ENCODE results near the gene CEP295NL. TPM values are rescaled to one million over a fixed set of nuclear protein-coding genes. Genes with fewer than 3 reads are reported as not detected.

Gene CEP295NL
- total RNA-seq, 6 experiments from 2014 or later: 0.85 to 2.7 (median 1.6) TPM

- Mint-ChIP-seq H3K27me3 (ENCODE audit: insufficient read depth) (peaks cover 10% of the 10 kb centered on the region), H3K36me3 (ENCODE audit: low read depth) (peaks cover 31% of the 10 kb centered on the region), H3K9me3 (no peaks in the 10 kb centered on the region), H3K4me3 (no peak overlapping the region), H3K27ac (no peak overlapping the region; the same call in 1 of the 2 replicates), H3K4me1 (ENCODE audit: low read depth) (peaks cover 45% of the 10 kb centered on the region)
- TF ChIP-seq, protein P1, sequence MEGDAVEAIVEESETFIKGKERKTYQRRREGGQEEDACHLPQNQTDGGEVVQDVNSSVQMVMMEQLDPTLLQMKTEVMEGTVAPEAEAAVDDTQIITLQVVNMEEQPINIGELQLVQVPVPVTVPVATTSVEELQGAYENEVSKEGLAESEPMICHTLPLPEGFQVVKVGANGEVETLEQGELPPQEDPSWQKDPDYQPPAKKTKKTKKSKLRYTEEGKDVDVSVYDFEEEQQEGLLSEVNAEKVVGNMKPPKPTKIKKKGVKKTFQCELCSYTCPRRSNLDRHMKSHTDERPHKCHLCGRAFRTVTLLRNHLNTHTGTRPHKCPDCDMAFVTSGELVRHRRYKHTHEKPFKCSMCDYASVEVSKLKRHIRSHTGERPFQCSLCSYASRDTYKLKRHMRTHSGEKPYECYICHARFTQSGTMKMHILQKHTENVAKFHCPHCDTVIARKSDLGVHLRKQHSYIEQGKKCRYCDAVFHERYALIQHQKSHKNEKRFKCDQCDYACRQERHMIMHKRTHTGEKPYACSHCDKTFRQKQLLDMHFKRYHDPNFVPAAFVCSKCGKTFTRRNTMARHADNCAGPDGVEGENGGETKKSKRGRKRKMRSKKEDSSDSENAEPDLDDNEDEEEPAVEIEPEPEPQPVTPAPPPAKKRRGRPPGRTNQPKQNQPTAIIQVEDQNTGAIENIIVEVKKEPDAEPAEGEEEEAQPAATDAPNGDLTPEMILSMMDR (IDR thresholded peaks at IDR 0.05): no peak
- no peak for DNase-seq
These were observed 13.5 kb downstream of the CEP295NL start for GRCh38 chr17:78889531-78889930.

DNA sequence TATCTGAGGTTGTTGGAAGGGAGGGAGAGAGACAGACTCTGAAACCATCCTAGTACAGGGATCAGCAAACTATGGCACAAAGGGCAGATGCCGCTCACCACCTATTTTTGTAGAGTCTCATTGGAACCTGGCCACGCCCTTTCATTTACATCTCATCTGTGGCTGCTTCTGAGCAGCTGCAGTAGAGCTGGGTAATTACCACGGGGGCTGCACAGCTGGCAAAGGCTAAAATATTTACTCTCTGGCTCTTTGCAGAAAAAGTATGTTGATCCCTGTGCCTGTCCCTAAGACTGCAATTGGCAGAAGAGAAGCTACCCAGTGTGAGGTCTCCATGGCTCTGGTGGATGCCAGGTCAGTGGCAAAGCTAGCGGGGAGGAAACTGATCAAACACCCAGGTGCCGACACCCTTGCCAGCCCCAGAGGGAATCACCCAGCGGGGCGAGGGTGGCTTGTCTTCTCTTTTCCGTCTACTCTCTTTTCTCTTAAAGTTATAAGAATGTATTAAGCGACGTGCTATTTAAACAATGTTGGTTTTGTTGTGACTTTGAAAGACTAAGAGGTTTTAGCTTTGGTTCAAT, 14.0 kb downstream of the CEP295NL start:
- no peak overlapping the region; the same call in 1 of the 2 replicates for H3K27ac Mint-ChIP-seq
- no peak for DNase-seq
- H3K27me3 Mint-ChIP-seq (ENCODE audit: insufficient read depth): peaks cover 12% of the 10 kb centered on the region
- H3K36me3 Mint-ChIP-seq (ENCODE audit: low read depth): peaks cover 31% of the 10 kb centered on the region
- peaks cover 50% of the 10 kb centered on the region for H3K4me1 Mint-ChIP-seq (ENCODE audit: low read depth)
- TF ChIP-seq, protein P1 (IDR thresholded peaks at IDR 0.05): no peak
- H3K4me3 Mint-ChIP-seq: no peak overlapping the region
- H3K9me3 Mint-ChIP-seq: no peaks in the 10 kb centered on the region

DNA sequence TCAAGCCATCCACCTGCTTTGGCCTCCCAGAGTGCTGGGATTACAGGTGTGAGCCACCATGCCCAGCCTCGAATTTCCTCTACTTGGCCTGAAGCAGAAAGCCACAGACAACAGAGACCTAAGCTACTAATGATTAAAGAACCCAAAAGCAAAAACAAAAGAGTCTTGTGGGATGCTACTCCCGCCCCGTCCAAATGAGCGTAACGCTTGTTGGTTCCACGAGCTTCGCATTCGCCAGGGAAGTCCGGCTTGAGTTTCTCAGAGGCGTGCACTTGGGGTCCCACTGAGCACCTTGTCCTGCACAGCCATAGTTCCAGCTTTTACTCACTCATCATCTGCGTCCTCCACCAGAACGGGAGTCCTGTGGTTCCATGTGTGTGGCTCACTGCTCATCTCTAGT, 16.0 kb downstream of the CEP295NL start:
- DNase-seq: no peak
- TF ChIP-seq, protein P1 (IDR thresholded peaks at IDR 0.05): no peak
- Mint-ChIP-seq H3K4me1 (ENCODE audit: low read depth) (peaks cover 71% of the 10 kb centered on the region), H3K27me3 (ENCODE audit: insufficient read depth) (peaks cover 15% of the 10 kb centered on the region), H3K9me3 (no peaks in the 10 kb centered on the region), H3K36me3 (ENCODE audit: low read depth) (peaks cover 23% of the 10 kb centered on the region), H3K4me3 (no peak overlapping the region; the same call in 1 of the 2 replicates), H3K27ac (peak overlapping the region; percentile 100)

DNA sequence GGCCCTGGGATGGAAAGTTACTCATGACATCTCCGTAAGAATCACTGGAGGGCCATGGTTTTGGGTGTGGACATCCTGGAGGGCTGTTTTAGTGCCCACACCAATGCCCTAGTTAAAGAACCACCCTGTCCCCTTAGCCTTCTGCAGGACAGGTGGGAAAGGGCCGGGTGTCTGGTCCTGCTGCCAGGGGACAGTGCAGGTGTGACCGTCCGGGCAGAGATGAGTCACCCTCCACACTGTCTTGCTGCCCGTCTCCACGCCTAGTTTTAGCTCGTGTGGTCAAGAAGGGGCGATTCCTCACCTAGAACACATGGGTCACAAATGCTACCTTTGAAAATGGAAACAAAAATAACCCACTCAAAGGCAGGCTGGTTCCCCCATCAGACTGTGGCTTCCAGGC, 17.0 kb downstream of the CEP295NL start:
- Mint-ChIP-seq H3K27ac (peak overlapping the region; percentile 100), H3K4me3 (peak overlapping the region; percentile 32), H3K4me1 (ENCODE audit: low read depth) (peaks cover 78% of the 10 kb centered on the region), H3K9me3 (no peaks in the 10 kb centered on the region), H3K36me3 (ENCODE audit: low read depth) (peaks cover 19% of the 10 kb centered on the region), H3K27me3 (ENCODE audit: insufficient read depth) (peaks cover 15% of the 10 kb centered on the region)
- TF ChIP-seq, protein P1 (IDR thresholded peaks at IDR 0.05): no peak
- DNase-seq: no peak

DNA sequence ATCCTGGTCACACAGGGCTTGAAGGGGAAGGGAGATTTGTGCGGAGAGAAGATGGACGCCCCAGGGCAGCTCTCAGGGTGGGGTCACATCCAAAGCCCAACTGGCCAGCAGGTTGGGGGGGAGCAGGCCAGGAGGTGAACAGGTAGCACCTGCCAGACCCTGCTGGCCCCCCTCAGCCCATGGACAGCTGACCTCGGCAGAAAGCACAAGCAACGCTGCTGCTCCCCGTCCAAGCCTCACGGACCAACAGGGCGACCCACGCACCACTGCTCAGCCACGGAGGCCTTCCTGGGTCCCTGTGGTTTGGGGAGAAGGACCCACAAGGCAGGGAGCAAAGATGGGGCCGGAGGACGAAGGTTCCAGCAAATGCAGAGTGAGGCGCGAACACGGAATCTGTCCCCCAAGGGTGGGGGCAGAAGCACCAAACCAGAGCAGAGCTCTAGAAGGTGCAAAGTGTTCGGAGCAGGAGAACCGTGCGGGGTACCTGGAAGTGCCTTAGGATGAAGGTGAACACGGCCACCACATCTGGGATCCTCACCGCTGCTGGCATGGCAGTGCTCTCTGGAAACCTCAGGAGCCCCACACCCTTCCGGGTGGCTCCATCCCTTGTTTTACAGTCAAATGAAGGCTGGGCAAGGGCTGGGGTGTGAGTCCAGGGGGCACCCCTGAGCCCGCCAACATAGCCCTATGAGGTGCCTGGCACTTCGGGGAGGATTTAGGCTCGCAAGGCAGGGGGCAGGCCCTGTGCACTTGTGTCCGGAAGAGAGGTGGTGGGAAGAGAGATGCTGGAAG, 17.9 kb downstream of the CEP295NL start:
- Mint-ChIP-seq H3K27ac (peak overlapping the region; percentile 100), H3K4me1 (ENCODE audit: low read depth) (peaks cover 82% of the 10 kb centered on the region), H3K9me3 (no peaks in the 10 kb centered on the region), H3K4me3 (peak overlapping the region; percentile 88), H3K27me3 (ENCODE audit: insufficient read depth) (peaks cover 15% of the 10 kb centered on the region), H3K36me3 (ENCODE audit: low read depth) (peaks cover 15% of the 10 kb centered on the region)
- DNase-seq: no peak
- TF ChIP-seq, protein P1 (IDR thresholded peaks at IDR 0.05): no peak

Measured in HFFc6 (cell line).